Heart left ventricle (tissue), 13 donors: ENCODE measurements around the gene HAO2.

ENCODE experiments used
- CTCF ChIP-seq, 12 donors: fragments of 200-600 bp; sonication (generic) in 4 of 12; IDR thresholded peaks; one replicate each; pipeline versions ENCODE4 v1.5.0 to v1.8.0; 2018 to 2022; ENCODE audit warnings: antibody characterized with exemption in 12 of 12, mild to moderate bottlenecking in 5 of 12
- POLR2A ChIP-seq, 2 donors: fragments of 450-650 bp; IDR thresholded peaks; one replicate each; pipeline ENCODE4 v1.6.1; 2017; ENCODE audit warnings: antibody characterized with exemption in 2 of 2, mild to moderate bottlenecking in 2 of 2, moderate library complexity in 2 of 2
- donor health status: ischemic (EF 13 %, LVEDD 7.1; RV severe dilation, severe dysfunction).
- donor health status: DM: no; HTN: yes; CAD: no.
- donor health status: DM: no; HTN: no; CAD: no.
- donor health status: ischemic (EF 25% LVEDD 6.9; RV normal size, moderate dysfunction).
- donor health status: ischemic (EF 25% LVEDD 5.7; RV mildly dilated, moderate dysfunction).
- donor health status: ischemic (EF 35%, LVEDD 5.7; RV mildly dilated, moderate dysfunction).
- donor health status: nonischemic (EF 11% LVEDD 7.7; RV severe dilation, severe dysfunction).
- donor health status: DM: yes; HTN: yes; CAD: no.
- donor health status: PGD.
- donor health status: ischemic (EF 29% LVEDD 5.4; RV normal size, mild dysfunction).
- donor health status: nonischemic (EF 23%, LVEDD 6.1; RV moderate dilation, normal function).

- TF ChIP-seq CTCF (IDR thresholded peaks at IDR 0.05) (no peak), POLR2A (IDR thresholded peaks at IDR 0.05) (no peak)
Measured at GRCh38 chr1:119428991-119429390, 60.4 kb downstream of the HAO2 start.
